HG03025 (cell line): ENCODE measurements around the gene KATNB1.

Experiments used
- ATAC-seq: cut with Tn5 transposase; IDR thresholded peaks from one replicate; pipeline ENCODE4 v1.9.1; 2021; ENCODE audit warnings: mild to moderate bottlenecking, moderate library complexity; ENCODE audit not compliant: unreplicated experiment, low FRiP score

KATNB1 gene

DNA sequence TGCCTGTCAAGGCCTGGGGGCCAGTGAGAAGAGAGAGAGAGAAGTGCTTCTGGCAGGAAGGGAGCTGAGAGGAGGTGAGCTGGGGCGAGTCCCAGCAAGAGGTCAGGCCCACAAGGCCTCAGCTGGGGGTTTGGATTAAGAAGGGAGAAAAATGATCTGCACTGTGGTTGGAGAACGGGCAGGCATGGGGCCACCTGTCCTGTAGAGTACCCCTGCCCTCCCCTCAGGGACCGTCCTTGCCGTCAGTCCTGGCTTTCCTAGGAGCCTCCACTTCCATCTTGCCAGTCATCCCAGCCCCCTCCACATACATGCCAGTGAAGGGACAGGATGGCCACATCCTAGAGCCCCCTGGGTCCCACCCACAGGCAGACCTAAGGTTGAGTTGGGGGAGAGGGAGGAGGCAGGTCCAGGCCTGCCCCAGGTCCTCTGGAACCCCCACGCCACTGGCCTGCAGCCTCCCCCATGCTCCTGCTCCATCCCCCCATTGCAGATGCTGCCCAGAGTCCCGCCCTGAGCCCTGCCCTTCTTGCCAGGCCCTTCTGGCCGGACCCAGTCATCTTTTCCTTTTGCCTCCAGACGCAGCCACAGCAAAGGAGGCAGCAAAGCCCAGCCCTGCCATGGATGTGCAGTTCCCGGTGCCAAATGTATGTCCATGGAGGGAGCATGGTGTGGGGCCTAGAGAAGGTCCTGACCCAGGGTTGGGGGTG lies 18.9 kb downstream of the KATNB1 start:
- no peak for ATAC-seq

DNA sequence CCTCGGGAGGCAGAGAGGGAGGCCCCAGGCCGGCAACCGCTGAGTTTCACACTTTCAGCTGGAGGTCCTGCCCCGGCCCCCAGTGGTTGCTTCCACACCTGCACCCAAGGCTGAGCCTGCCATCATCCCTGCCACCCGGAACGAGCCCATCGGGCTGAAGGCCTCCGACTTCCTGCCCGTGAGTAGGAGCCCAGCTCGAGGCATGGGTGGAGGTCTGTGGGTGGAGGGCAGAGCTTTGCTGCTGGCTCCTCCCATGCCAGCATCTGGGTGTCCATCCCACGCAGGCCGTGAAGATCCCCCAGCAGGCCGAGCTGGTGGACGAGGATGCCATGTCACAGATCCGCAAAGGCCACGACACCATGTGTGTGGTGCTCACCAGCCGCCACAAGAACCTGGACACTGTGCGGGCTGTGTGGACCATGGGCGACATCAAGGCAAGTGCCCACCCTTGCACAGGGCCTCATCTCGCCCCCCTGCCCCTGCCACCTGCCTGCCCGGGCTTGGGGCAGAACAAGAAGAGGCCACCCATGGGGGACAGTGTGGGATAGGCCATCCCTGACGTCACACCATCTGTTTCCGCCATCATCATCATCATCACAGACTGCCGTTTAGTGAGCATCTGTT lies 19.6 kb downstream of the KATNB1 start:
- no peak for ATAC-seq

DNA sequence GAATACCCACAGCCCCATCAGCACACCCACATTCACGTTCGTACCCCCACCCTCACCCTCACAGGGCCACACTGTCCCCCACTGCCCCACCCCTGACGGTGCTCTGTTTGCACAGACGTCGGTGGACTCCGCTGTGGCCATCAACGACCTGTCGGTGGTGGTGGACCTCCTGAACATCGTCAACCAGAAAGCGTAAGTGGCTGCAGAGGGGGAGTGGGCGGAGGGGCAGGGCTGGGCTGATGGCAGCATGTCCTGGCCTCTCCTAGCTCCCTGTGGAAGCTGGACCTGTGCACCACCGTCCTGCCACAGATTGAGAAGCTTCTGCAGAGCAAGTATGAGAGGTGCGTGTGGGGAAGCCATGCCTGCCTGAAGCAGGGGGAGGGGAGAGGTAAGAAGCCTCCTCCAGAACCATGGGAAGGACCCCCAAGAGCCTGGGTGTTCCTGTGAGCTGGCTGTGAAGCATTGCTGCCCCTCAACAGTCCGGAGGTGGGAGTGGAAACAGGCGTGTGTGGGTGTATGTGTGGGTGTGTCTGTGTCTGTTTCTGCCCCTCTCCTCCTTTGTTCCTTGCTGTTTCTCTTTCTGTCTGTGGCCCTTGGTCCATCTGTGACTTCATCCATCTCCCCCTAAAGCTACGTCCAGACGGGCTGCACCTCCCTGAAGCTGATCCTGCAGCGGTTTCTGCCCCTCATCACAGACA lies 20.3 kb downstream of the KATNB1 start:
- ATAC-seq, result no peak

DNA sequence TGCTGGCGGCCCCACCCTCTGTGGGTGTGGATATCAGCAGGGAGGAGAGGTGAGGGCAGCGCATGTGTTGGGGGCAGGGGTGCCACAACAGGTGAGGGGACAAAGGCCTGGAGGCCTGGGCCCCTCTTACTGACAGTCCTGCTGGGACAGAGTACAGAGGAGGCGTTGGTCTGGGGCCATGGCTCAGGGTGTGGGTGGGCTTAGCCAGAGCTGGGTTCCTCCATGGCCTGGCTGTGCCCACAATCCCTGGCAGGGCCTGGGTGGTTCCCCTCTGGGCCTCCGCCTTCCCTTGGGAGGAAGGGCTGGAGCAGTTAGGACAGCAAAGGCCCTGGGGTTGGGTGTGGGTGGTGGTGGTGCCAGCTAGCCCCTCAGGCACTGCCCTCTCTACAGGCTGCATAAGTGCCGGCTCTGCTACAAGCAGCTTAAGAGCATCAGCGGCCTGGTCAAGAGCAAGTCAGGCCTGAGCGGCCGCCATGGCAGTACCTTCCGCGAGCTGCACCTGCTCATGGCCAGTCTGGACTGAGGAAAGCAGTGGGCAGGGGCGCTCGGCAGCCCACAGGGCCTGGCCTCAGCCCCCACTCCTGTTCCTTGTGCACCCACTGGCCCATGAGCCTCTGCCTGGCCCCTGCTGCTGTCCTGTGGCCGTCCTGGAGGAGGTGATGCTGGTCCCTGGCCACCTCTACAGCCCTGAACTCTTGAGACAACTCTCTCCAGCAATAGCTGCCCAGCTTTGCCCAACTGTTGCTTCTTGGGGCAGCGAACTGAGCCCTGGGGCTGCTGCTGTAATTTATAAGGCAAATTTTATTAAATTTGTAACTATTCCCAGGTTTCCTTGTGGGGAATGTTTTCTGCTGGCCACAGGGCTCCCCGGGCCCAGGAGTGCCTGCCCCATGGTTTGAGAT lies 21.1 kb downstream of the KATNB1 start:
- ATAC-seq, result no peak

DNA sequence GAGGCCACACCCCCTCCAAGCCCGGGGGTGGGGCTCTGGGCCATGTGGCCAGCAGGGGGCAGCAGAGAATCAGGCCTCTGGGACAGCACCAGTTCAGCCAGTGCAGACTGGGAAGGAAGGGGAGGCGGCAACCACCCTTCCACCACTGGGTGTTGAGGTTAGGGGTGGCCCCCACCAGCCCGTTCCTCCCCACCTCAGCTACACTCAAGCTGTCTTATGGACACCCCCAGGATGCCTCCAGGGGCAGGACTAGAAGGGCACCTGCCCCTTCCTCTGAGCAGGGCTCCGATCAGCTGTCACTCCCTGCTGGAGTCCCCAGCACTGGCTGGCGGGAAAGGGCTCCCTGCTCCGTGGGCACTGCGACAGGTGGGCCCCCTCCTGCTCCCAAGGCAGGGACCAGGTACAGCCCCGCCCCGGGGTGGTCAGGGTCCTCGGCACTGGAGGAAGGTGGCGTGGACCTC lies 21.8 kb downstream of the KATNB1 start:
- peak; percentile 72 for ATAC-seq

DNA sequence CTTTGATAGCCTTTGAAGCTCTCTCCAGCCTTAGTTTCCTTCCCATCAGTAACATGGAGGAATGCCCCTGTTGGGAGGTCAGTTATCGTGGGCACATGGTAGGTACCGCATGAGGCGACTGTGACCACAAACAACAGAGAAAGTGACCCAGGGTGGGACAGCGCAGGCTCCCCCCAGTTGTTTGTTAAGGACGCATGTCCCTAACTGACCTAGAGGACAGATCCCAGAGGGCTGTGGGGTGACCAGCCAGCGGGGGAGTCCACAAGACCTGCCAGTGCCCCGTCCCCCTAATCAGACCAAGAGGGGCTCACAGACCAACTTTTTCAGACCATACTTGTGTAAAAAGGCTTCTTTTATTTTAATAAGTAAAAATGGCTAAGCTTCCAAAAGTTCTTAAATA lies 22.3 kb downstream of the KATNB1 start:
- no peak for ATAC-seq

DNA sequence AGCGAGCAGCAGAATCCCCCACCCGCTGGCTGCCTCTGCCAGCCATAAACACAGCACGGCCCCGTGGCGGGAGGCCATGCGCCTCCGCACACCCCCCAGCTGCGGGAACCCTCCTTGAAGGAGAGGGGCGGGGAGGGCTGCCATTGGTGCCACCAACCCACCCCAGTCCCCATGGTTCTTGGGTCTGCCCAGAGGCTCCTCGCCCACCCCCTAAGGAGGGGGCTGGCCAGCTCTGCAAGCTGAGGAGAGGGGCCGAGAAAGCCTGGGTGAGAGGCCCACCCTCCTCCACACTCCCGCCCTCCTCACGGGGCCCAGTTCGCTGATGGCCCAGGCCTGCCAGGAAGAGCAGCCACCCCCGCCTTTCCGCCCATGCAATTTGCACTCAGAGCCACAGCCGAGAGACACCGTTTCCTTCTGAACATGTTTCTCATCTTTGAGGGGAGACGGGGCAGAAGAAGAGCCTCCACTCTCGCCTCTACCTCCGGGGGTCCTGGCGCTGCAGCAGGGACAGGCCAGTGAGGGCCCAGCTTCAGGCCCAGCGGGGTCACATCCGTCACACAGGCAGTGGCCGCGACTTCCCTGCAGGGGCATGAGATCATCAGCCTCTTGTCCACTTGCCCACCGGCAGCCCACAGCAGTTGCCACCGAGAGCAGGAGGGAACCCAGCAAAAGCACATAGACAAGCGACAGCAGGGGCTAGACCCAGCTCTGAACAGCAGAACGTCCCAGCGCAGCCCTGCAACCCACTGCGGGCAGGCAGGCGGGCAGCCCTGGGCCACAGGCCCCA lies 23.0 kb downstream of the KATNB1 start:
- no peak for ATAC-seq

DNA sequence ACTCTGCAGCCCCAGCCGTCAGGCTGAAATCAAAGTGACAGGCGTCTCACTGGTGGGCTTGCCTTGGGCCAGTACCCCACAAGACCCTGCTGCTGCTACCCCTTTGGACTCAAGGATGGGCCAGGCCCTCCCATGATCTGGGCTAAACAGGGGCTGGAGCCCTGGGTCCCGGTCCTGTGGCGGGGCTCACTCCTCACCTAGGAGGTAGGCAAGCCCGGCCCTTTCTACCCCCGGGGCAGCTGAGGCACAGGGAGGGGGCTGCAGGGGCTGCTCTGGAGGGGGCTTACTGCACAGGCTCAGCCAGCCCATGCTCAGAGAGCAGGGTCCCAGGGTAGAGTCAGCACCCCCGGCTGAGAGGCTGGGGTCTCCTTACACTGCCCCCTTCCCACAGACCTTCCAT lies 23.6 kb downstream of the KATNB1 start:
- no peak for ATAC-seq

DNA sequence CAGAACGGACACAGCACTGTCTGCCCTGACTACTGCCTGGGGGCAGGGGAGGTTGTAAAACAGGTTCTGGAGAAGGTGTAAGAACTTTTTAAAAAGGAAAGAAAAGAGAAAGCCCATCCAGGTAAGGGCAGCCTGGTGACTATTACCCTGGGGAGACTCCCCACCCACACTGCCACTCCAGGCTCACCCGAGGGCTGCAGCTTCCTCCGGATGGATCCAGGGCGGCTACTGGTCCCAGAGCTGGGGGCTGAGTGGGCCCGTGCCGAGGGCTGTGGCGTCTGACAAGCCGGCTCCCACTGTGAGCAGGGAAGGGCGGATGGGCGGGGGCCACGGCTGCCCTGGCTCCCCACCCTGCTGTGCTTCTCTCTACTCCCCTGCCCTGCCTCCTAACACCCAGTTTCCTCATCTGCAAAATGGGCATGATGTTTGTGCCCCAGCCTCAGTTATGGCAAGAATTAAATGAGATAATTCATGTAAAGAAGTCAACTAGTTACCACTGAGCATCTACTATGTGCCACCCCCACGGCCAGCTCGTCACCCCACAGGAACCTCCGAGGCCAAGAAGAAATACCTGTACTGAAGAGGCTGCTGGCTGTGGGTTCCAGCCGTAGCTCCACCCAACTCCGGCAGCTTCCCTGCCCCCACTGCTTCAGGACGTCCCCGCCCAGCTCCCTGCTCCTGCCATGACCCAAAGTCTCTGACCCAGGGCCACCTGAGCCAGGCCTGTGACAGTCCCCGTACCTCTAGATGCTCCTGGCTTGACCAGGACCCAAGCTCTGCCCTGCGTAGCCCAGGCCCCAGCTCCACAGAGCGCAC lies 24.2 kb downstream of the KATNB1 start:
- ATAC-seq, result no peak

DNA sequence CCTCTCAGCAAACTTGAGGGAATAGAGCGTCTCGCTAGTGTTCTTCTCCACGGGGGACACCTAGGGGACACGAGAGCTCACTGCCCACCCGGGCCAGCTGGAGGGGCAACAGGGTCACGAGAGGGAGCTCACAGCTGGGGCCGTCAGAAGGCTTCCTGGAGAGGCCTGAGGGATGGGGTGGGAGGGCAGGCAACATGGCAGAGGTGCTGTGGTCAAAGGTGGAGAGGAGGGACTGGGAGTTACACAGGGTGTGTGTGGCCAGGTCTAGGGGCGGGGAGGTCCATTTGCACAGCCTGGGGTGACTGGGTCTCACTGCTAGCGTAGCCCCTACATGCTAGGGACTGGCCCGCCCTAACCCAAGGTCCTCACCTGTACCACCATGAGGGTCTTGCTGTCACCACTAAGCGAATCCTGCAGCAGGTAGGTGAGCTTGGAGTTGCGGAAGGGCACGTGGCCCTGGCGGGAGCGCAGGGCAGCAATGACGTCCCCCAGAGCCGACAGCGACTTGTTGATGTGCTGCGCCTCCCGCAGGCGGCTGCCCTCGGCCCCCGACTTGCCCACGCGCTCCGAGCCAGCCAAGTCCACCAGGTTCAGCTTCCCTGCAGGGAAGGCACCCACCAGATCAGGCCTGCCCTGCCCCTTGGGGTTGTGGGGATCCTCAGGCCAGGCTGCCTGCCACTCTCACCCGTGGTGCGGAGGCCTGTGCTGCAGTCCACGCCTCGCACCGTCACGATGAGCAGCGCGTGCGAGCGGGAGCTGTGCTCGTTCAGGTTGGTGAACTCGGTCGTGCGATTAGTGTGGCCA lies 25.0 kb downstream of the KATNB1 start:
- ATAC-seq, result no peak

DNA sequence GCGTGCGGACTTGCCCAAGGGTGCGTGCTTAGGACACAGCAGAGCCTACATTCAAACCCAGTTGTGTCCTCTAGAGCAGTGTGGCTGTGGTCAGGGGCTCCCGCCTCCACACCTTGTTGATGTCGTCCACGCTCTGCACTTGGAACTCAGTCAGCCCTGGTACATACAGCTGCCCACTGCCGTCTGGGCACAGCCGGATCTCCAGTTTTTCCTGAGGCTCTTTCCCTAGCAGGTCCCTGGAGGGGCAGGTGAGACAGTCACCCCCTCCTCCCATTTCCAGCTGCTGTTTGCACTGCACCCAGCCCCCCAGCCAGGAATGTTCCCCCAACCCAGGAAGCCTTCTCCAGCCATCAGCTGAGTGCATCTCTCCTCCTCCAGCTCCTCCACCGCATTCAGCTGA lies 25.7 kb downstream of the KATNB1 start:
- no peak for ATAC-seq

DNA sequence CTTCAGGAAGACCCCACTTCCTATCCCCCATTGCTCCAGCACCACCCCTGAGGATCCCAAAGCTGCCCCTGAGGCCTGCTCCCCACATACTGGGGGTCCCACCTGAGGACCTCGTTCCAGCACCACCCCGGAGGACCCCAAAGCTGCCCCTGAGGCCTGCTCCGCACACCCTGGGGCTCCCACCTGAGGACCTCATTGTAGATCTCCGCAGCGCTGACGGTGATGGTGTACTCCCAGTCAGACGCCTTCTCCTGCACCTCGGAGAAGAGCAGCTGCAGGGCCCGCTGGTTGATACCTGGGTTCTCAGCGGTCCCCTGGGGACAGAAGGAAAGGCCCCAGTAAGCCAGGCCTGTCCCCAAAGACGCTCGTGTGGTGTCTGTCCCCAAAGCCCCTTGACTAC lies 26.4 kb downstream of the KATNB1 start:
- ATAC-seq, result no peak

DNA sequence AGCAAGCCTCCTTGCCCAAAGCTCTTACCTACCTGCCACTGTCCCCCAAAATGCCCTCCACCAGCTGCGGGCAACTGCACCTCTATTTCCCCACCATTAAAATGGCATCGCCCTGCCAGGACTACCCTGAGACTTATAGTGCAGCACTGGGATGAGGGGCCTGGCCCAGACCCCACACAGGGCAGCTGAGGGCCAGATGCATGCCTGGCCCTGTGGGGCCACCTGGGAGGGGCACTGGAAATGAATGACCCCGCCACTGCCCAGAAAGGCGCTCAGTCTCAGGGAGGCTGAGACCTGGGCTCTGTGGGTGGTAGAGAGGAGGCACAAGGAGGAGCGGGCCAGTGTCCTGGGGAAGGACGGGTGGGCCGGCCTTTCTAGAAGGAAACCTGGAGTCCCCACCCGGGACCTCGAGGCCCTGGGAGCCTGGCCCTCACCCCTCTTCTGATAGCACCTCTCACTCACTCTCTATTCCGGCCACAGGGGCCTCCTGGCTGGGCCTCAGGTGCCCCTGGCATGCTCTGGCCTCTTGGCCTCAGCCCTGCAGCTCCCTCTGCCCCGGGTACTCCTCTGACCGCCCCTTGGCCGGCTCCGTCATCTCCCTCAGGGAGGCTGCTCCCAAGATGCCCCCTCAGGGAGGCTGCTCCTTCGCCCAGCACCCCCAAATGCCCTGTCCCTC lies 26.9 kb downstream of the KATNB1 start:
- no peak for ATAC-seq

DNA sequence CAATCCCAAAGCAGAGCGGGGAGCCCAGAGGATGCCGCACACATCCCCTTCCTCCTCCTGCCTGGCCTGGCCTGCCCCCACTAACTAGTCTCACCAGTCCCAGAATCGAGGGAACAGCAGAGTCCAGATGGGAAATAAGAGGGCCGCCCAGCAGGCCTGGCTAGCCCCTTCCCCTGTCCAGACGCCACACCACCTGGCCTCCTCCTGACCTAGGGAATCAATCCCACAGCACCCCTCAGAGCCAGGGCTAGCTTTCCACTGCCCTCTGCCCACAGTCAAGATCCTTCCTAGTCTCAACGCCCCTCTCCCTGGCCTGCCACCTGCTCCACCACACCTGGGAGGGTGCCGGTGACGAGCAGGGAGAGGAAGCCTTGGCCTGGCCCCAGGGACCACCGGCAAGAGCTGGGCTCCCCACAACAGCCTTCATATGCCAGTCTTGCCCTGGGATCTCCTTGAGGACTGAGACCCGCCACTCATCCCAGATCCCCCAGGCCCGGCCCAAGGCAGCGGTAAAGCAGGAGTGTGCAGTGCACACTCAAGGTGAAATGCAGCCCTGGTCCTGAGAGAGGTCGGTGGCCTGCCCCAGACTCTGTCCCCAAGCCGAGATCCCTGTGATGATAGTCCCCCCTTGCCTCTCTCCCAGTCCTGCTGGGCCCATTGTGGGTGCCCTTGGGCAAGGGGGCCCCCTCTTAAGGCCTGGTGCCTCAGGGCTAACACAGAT lies 27.9 kb downstream of the KATNB1 start:
- no peak for ATAC-seq

DNA sequence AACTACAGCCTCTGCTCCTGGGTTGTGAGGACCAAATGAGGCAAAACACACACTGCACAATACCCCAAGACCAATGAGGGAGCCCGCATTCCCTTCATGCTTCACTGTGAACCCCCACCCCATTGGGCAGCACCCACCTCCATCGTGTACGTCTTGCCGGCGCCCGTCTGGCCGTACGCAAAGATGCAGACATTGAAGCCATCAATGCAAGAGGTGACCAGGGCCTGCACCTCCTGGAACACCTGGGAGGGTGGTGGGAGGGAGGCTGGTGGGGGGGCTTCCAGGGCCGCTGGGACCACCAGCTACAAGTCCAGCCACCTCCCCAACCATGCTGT lies 28.4 kb downstream of the KATNB1 start:
- ATAC-seq, result no peak

DNA sequence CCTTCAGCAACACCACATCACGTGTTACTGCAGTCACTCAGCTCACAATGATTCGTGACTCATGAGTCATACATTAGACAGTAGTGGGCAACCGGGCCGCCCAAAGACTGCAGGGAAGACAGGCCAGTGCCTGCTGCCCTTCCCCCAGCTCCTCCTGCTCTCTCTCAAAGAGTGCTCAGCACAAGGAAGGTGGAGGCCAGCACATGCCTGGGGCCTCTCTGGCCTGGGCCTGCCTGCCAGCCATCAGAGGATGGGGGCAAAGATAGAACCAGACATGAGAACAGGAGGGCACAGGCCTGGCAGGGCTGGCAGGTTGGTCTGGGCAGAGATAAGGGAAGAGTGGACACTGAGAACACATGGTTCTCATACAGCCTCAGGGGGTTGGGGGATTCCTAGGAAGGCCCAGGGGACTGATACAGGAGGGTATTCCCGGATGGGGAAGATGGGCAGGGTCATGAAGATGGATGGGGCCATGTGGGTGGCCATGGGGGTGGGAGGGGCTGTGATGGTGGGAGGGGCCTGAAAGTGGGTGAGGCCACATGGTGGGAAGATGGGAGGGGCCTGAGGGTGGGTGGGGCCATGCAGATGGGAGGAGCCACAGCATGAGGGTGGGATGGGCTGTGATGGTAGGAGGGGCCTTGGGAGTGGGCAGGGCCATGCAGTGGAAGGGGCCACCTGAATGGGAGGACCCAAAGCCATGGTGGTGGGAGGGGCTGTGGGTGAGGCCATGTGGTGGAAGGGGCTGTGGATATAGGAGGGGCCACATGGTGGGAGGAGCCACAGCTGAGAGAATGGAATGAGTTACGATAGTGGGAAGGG lies 29.0 kb downstream of the KATNB1 start:
- no peak for ATAC-seq
